HepG2 (cell line): Measurements from ENCODE around the gene CEBPB. TPM values are rescaled to one million over a fixed set of nuclear protein-coding genes. Genes with fewer than 3 reads are reported as not detected.

Experiments used
- AHDC1 ChIP-seq: sonication (generic); formaldehyde crosslinking; IDR thresholded peaks from 2 replicates; pipeline ENCODE4 v1.5.1; 2020; ENCODE audit warnings: mild to moderate bottlenecking, missing genetic modification reagents, borderline replicate concordance
- AHR ChIP-seq: IDR thresholded peaks from 2 replicates; pipeline ENCODE4 v1.6.1; 2018; ENCODE audit warnings: missing genetic modification reagents, missing compliant biosample characterization
- BORCS8-MEF2B ChIP-seq: sonication (generic); formaldehyde crosslinking; IDR thresholded peaks from 2 replicates; pipeline ENCODE4 v1.8.0; 2022; ENCODE audit warnings: mild to moderate bottlenecking, missing genetic modification reagents
- FOXA1 ChIP-seq, 2 experiments: fragments of 450-650 bp in 1 of 2; sonication (generic) in 1 of 2; formaldehyde crosslinking in 1 of 2; IDR thresholded peaks; 2 replicates each; pipeline versions ENCODE4 v1.4.0 to v1.6.1; 2016 to 2020; ENCODE audit warnings: missing genetic modification reagents in 1 of 2
- FOXC1 ChIP-seq: sonication (generic); formaldehyde crosslinking; IDR thresholded peaks from 2 replicates; pipeline ENCODE4 v1.8.0; 2022; ENCODE audit warnings: mild to moderate bottlenecking, missing genetic modification reagents, borderline replicate concordance
- JUND ChIP-seq: sonication (generic); formaldehyde crosslinking; IDR thresholded peaks from 2 replicates; pipeline ENCODE4 v1.8.0; 2022; ENCODE audit warnings: mild to moderate bottlenecking, missing genetic modification reagents
- KLF15 ChIP-seq: sonication (generic); formaldehyde crosslinking; IDR thresholded peaks from 2 replicates; pipeline ENCODE4 v1.8.1; 2023; ENCODE audit warnings: borderline replicate concordance, mild to moderate bottlenecking, inconsistent platforms, missing genetic modification reagents, mixed read lengths
- NCOA2 ChIP-seq: sonication (generic); formaldehyde crosslinking; IDR thresholded peaks from 2 replicates; pipeline ENCODE4 v1.8.0; 2022; ENCODE audit warnings: inconsistent platforms
- NR2F2 ChIP-seq: IDR thresholded peaks from 2 replicates; pipeline ENCODE4 v1.6.1; 2012; ENCODE audit warnings: low read depth, inconsistent platforms, borderline replicate concordance
- ZBTB20 ChIP-seq: sonication (generic); formaldehyde crosslinking; IDR thresholded peaks from 2 replicates; pipeline ENCODE4 v1.8.1; 2023; ENCODE audit warnings: missing genetic modification reagents, low read depth, mild to moderate bottlenecking, borderline replicate concordance
- ZBTB39 ChIP-seq: sonication (generic); formaldehyde crosslinking; IDR thresholded peaks from 2 replicates; pipeline ENCODE4 v1.5.0; 2020; ENCODE audit warnings: missing genetic modification reagents
- ZNF367 ChIP-seq: sonication (generic); formaldehyde crosslinking; IDR thresholded peaks from 2 replicates; pipeline ENCODE4 v1.4.0; 2020; ENCODE audit warnings: missing genetic modification reagents, borderline replicate concordance
- ZNF589 ChIP-seq: sonication (generic); formaldehyde crosslinking; conservative IDR thresholded peaks from 2 replicates; pipeline ENCODE4 v1.8.0; 2022; ENCODE audit warnings: mild to moderate bottlenecking, moderate library complexity, missing genetic modification reagents
- ZSCAN21 ChIP-seq: sonication (generic); formaldehyde crosslinking; IDR thresholded peaks from 2 replicates; pipeline ENCODE4 v1.8.0; 2022; ENCODE audit warnings: mild to moderate bottlenecking, missing genetic modification reagents, moderate library complexity, borderline replicate concordance
- polyA plus RNA-seq, 8 experiments: library from polyadenylated mRNA; depleted of rRNA in 3 of 8; stranded (reverse) in 7 of 8; unstranded in 1 of 8; fragments of >200 nt; fragmentation: Illumina TruSeq in 4 of 8; extraction: Trizol in 4 of 8; gene quantifications; 2 replicates each; pipeline versions ENCODE4 v1.2.1 to v1.2.3, GENCODE V29; 2011 to 2016; ENCODE audit warnings: low read depth in 4 of 8, missing spikeins in 1 of 8, mixed read lengths in 1 of 8; ENCODE audit not compliant: insufficient read depth in 1 of 8
- total RNA-seq, 5 experiments: library from RNA; depleted of rRNA; stranded (reverse); fragments of >200 nt; fragmentation: Illumina TruSeq; extraction: Trizol; gene quantifications; 2 replicates each; pipeline ENCODE4 v1.2.3, GENCODE V29; 2016; ENCODE audit warnings: low read depth in 1 of 5
- TF ChIP-seq, protein P1 (sequence below): sonication (generic); formaldehyde crosslinking; IDR thresholded peaks from 2 replicates; pipeline ENCODE4 v1.4.0; 2020; ENCODE audit warnings: missing genetic modification reagents
- TF ChIP-seq, protein P2 (sequence below): sonication (generic); formaldehyde crosslinking; IDR thresholded peaks from 2 replicates; pipeline ENCODE4 v1.8.0; 2022; ENCODE audit warnings: low read depth, missing genetic modification reagents
- TF ChIP-seq, protein P3 (sequence below): sonication (generic); formaldehyde crosslinking; IDR thresholded peaks from 2 replicates; pipeline ENCODE4 v1.8.1; 2023; ENCODE audit warnings: missing genetic modification reagents, inconsistent platforms, borderline replicate concordance

The CEBPB gene
- total and polyA plus RNA-seq, 2 of the 13 experiments (the other 11 are each of a cell fraction or from before 2014, with no cell fraction given): 18.5 to 28.2 TPM

GRCh38 chr20:50186987-50187402 is 3.6 kb upstream of the CEBPB start (continued):
- TF ChIP-seq, protein P1, sequence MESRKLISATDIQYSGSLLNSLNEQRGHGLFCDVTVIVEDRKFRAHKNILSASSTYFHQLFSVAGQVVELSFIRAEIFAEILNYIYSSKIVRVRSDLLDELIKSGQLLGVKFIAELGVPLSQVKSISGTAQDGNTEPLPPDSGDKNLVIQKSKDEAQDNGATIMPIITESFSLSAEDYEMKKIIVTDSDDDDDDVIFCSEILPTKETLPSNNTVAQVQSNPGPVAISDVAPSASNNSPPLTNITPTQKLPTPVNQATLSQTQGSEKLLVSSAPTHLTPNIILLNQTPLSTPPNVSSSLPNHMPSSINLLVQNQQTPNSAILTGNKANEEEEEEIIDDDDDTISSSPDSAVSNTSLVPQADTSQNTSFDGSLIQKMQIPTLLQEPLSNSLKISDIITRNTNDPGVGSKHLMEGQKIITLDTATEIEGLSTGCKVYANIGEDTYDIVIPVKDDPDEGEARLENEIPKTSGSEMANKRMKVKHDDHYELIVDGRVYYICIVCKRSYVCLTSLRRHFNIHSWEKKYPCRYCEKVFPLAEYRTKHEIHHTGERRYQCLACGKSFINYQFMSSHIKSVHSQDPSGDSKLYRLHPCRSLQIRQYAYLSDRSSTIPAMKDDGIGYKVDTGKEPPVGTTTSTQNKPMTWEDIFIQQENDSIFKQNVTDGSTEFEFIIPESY: no peak
- TF ChIP-seq AHR (CRISPR knock-in tag) (no peak), JUND (CRISPR knock-in tag) (no peak; the same call in 1 of the 2 replicates), NCOA2 (CRISPR knock-in tag) (no peak), AHDC1 (0 out of 2 replicates have a peak, but pooled peaks have one; percentile 24), ZBTB39 (0 out of 2 replicates have a peak, but pooled peaks have one; percentile 21), ZNF367 (CRISPR knock-in tag) (no peak), NR2F2 (no peak), FOXC1 (CRISPR knock-in tag) (no peak), BORCS8-MEF2B (0 out of 2 replicates have a peak, but pooled peaks have one; percentile 38), FOXA1 (IDR thresholded peaks at IDR 0.05) (no peak), FOXA1 (CRISPR knock-in tag; IDR thresholded peaks at IDR 0.05) (no peak), ZBTB20 (0 out of 2 replicates have a peak, but pooled peaks have one; percentile 7), ZNF589 (CRISPR knock-in tag) (no peak), KLF15 (CRISPR knock-in tag) (no peak), ZSCAN21 (CRISPR knock-in tag) (no peak)
- TF ChIP-seq, protein P2, sequence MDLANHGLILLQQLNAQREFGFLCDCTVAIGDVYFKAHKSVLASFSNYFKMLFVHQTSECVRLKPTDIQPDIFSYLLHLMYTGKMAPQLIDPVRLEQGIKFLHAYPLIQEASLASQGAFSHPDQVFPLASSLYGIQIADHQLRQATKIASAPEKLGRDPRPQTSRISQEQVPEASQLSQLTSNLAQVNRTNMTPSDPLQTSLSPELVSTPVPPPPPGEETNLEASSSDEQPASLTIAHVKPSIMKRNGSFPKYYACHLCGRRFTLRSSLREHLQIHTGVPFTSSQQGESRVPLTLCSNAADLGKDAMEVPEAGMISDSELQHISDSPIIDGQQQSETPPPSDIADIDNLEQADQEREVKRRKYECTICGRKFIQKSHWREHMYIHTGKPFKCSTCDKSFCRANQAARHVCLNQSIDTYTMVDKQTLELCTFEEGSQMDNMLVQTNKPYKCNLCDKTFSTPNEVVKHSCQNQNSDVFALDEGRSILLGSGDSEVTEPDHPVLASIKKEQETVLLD (CRISPR knock-in tag): no peak
- TF ChIP-seq, protein P3, sequence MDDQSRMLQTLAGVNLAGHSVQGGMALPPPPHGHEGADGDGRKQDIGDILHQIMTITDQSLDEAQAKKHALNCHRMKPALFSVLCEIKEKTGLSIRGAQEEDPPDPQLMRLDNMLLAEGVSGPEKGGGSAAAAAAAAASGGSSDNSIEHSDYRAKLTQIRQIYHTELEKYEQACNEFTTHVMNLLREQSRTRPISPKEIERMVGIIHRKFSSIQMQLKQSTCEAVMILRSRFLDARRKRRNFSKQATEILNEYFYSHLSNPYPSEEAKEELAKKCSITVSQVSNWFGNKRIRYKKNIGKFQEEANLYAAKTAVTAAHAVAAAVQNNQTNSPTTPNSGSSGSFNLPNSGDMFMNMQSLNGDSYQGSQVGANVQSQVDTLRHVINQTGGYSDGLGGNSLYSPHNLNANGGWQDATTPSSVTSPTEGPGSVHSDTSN (CRISPR knock-in tag): no peak
